Activated CD4-positive, alpha-beta T cell treated with anti-CD3 and anti-CD28 coated beads, Interleukin-2, amount 50 U/mL, for 1 hour (primary cell): ENCODE measurements around the gene NUP107.

Experiments used
- DNase-seq: peaks from one replicate; pipeline ENCODE4 v3.0.0-alpha.2; 2020

NUP107 gene

DNA sequence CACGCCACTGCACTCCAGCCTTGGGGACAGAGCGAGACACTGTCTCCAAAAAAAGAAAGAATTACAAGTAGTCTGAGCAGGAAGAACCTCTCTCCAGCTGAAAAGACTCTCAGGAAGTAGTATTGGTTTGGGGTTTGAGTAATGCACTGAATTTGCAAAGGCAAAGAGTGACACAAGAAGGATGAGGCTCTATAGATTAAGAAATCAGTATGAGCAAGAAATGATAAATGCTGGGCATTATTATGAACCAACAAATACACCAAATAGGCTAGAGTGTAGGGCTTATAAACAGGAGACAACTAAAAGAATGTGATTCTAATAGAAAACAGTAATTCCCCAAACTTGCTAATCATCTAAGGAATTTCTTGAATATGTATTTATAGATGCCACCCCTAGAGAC lies 56.6 kb downstream of the NUP107 start:
- DNase-seq = no peak

DNA sequence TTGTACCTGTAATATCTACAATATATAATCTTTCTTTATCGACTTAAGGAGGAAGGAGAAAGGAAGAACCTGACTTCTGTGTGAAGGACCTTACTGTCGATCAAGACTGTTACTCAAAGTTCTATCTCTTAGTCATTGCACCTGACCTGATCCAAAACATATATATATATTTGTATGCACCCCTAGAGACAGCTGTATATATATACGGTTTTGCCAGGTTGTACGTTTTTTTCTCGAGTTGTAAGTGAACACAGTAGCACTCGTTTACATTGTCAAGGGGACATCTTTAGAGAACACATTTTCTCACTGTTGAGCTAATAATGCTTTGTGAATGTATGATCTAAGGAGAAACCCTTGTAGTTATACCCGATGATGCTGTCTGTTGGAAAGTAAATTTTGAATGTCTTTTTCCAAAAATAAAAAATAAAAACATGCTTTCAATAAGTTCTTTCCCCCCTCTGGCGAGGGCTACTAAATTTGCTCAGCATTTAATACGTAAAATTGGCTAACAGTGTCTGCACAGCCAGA lies 58.7 kb downstream of the NUP107 start:
- DNase-seq = no peak

DNA sequence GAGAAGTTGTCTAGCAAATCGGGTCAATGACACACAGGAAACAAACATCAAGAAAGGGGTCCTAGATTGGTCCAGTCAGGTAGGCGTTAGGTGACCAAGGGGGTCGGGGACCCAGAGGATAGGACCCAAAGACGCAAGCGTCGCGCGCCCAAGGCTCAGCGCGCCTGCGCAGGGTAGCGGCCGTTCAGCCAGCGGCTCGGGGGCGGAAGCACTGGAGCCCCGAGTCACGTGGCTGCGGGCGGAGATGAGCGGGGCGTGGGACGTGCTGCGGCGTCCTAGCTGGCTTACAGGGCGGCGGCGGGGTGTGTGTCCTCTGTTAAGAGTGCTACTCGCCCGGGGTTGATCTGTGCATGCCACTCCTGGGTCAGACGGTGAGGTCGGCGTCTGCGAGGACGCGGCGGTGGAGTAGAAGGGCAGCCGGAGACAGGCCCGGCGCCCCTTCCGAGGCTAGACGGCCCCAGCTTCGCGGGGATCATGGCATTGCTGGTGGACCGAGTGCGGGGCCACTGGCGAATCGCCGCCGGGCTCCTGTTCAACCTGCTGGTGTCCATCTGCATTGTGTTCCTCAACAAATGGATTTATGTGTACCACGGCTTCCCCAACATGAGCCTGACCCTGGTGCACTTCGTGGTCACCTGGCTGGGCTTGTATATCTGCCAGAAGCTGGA lies 59.3 kb downstream of the NUP107 start, which contains the start of gene SLC35E3:
Gene SLC35E3, plus strand, starts transcription at position 273 of the 668 bp plus-strand sequence. Its CDS starts 202 bp downstream, at position 475.
- peak; percentile 89 for DNase-seq

GRCh38 chr12:68746572-68747180 lies 59.9 kb downstream of the NUP107 start:
- peak; percentile 17 for DNase-seq

GRCh38 chr12:68749443-68749842 lies 62.7 kb downstream of the NUP107 start:
- DNase-seq = no peak

DNA sequence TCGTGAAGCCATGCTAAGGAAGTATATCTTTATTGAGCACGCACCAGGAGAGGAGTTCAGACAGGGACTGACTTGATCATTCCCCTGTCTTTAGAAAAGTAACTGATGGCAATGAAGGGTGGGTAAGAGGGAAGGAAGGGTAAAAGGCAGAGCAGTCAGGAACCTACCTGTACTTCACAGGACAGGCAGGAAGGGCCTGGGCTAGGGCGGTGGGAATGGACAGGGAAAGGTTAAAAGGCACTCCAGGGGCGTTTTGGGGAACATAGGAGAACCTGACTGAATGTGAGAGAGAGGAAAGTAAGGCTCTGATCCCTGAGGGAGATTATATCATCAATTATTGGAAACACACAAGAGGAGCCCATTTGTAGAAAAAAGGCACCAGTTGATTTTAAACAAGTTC lies 63.1 kb downstream of the NUP107 start:
- DNase-seq = no peak

- DNase-seq = no peak
These were observed 63.7 kb downstream of the NUP107 start for GRCh38 chr12:68750506-68750905.

GRCh38 chr12:68755536-68756243 lies 68.9 kb downstream of the NUP107 start:
- no peak for DNase-seq

DNA sequence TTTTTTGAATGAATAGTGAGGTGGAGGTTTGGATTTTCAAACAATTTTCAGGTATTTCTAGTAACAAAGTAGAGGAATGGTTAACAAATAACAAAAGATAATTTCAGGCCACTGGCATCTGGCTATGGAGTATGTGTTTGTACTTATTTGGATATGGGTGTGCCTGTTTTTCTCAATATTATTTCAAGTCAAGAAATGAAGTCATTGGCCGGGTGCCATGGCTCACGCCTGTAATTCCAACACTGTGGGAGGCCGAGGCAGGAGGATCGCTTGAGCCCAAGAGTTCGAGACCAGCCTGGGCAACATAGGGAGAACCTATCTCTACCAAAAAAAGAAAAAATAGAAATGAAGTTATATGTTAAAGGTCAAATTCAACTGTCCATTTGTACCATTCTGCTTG lies 73.1 kb downstream of the NUP107 start:
- no peak for DNase-seq

GRCh38 chr12:68760806-68761441 lies 74.1 kb downstream of the NUP107 start:
- DNase-seq = no peak

DNA sequence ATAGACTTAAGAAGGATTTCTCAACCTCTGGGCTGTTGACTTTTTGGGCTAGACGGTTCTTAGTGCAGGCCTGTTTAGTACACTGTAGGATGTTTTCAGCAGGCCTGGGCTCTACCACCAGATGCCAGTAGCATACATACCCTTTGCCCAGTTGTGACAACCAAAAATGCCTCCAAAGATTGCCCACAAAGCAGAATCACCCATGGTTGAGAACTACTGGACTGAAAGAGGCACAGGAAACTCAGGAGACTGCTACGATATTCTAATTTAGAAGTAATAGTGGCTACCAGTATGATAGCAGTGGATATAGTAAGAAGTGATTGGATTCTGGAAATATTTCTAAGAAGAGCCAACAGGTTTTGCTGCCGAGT lies 74.6 kb downstream of the NUP107 start:
- no peak for DNase-seq

DNA sequence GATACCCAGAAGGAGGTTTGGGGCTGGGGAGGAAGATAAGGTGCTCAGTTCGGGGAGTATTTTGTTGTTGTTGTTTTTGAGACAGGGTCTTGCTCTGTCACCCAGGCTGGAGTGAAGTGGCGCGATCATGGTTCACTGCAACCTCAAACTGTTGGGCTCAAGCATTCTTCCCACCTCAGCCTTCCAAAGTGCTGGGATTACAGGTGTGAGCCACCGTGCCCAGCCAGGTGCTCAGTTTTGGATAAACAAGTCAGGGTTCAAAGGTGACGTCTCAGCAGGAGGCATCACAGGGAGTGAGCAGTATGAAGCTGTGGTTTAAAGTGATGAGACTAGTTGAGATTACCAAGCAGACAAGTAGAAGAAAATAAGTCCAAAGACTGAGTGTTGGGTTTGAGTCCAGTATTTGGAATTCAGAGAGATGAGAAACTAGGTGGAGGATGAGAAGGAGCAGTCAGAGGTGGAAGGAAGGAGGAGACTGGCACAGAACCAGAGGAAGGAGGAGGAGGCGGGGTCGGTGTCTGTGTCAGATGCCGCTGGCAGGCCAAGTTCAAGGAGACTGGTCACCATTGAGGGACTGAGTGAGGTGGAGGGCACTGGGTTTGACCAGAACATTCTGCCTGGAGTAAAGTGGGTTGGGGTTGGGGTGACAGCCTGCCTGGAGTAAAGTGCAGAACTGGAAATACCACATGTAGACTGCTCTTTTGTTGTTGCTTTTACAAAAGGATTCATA lies 75.3 kb downstream of the NUP107 start:
- no peak for DNase-seq

- no peak for DNase-seq
These were observed 75.9 kb downstream of the NUP107 start for GRCh38 chr12:68762691-68763090.

GRCh38 chr12:68765696-68766095 lies 78.9 kb downstream of the NUP107 start:
- no peak for DNase-seq

DNA sequence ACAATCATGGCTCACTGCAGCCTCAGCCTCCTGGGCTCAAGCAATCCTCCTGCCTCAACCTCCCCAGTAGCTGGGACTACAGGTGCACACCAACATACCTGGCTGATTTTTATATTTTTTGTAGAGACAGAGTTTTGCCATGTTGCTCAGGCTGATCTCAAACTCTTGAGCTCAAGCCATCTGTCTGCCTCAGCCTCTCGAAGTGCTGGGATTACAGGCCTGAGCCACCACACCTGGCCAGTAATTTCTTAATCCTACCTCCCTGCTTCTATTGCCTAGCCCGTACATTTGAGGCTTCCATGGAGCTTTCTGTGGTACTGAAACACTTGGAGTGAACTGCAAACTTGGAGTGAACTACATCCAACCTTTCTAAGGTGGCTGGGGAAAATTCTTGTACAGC lies 79.9 kb downstream of the NUP107 start:
- no peak for DNase-seq

- no peak for DNase-seq
These were observed 80.4 kb downstream of the NUP107 start for GRCh38 chr12:68767191-68767590.

GRCh38 chr12:68768431-68768939 lies 81.7 kb downstream of the NUP107 start:
- DNase-seq = no peak

- no peak for DNase-seq
These were observed 83.2 kb downstream of the NUP107 start for GRCh38 chr12:68769941-68770340.

- no peak for DNase-seq
These were observed 84.6 kb downstream of the NUP107 start for GRCh38 chr12:68771223-68771925.

GRCh38 chr12:68772714-68773113 lies 85.9 kb downstream of the NUP107 start:
- no peak for DNase-seq

DNA sequence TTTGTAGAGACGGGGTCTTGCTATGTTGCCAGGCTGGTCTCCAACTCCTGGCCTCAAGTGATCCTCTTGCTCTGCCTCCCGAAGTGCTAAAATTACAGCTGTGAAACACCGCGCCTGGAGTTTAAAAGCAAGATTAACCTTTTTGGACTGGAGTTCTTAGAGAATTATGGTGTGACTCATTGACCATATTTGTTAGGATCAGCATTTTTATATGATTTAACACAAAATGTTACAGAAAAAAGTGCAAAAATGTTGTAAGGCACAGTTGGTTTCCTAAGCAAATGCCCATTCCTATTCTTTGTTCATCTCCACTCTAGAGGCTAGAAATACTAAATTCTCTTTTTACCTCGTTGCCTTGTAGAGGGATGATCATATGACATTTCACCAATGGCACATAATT lies 86.8 kb downstream of the NUP107 start:
- no peak for DNase-seq

- DNase-seq = no peak
These were observed 88.4 kb downstream of the NUP107 start for GRCh38 chr12:68775121-68775630.
